Measurements from ENCODE around the gene SOSTDC1.
"Not testable (repeated sequence)": the region's sequence is repeated elsewhere in the genome, so short reads cannot be mapped to it uniquely, and the experiment has no call there.

SOSTDC1 gene

DNA sequence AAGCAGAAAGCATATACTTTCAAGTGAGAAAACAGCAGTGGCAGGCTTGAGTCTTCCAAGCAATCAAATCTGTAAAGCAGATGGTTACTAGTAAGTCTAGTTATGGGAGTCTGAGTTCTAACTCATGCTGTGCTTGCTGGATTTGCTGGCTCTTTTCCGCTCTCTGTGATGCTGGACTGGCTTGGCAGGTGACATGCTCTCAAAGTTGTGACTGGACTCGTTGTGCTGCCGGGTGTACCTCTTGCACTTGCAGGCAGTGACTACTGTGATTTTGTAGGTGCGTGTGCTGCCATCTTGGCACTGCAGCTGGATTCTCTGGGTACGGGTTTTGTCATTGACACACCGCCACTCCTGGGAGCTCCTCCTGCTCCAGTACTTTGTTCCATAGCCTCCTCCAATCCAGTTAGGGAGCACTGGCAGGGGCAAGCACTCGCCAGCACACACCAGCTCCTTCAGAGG lies 3.1 kb downstream of the SOSTDC1 start:
- no peak for DNase-seq

DNA sequence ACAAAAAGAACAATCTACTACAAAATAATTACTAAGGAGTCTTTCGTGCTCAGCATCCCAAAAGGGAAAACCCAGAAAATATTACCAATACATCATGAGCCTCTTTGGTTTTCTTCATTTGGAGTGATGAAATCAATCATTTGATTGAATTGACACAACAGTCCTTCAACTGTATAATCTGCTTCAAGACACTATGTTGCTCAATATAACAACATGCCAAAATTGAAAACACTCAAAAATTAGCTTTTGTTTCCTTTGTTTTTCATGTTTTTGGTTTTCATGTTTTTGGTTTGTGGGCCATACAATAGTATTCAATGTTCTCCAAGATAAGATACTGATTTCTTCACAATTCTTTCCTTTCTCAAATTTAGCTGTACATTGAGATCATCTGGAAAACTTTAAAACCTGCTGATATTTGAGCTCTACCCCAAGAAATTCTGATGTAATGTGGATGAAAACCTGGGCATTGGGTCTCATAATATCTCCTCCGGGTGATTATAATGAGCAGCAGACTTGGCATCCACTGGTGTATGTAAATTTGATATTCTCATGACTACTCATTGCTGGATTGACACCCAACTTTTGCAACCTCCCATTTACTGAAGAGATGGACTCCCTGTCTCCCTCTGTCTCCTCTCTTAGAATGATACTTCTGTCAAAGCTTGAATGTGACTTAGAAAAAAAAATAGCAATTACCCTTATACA lies 4.6 kb downstream of the SOSTDC1 start:
- DNase-seq: no peak

DNA sequence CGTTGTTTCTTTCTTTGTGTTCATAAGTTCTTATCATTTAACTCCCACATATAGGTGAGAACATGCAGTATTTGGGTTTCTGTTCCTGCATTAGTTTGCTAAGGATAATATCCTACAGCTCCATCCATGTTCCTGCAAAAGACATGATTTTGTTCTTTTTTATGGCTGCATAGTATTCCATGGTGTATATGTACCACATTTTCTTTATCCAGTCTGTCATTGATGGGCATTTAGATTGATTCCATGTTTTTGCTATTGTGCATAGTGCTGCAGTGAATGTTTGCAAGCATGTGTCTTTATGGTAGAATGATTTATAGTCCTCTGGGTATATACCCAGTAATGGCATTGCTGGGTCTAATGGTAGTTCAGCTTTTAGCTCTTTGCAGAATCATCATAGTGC lies 9.2 kb downstream of the SOSTDC1 start:
- DNase-seq: not testable (repeated sequence)

DNA sequence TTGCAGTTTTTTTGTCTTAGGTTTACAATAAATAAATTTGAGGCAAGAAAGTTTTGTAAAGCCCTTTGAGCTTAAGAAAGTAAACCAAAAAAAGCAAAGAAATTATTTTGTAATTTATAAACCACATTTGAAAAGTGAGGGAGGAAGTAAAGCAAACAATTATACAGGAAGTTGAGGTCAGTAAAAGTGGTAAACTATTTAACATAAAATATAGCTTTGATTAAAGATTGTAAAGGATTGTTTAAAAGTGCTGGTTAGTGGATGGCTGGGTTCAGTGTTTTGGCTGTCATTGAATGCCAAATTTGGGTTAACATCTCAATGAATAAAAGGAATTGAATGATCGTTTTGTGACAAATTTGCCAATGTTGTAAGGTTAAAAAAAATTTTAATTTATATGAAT lies 9.9 kb downstream of the SOSTDC1 start:
- no peak for DNase-seq

DNA sequence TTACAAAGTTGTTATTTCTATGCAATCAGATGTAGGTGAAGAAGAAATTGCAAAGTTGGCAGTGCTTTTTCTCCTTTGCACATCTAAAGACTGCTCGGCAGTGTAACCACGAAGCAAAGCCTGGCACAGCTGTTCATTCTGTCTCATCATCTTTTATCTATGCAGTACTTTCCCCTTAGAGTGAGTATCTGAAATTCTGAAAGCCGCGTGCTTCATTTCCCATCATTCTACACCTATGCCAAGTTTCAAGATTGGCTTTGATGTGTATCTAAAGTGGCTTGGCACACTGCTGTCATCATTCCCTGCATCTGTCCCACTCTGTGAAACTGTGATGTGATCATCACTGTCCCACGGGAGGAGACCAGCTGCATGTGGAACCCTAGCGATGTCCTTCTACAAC lies 15.2 kb downstream of the SOSTDC1 start:
- no peak for DNase-seq

DNA sequence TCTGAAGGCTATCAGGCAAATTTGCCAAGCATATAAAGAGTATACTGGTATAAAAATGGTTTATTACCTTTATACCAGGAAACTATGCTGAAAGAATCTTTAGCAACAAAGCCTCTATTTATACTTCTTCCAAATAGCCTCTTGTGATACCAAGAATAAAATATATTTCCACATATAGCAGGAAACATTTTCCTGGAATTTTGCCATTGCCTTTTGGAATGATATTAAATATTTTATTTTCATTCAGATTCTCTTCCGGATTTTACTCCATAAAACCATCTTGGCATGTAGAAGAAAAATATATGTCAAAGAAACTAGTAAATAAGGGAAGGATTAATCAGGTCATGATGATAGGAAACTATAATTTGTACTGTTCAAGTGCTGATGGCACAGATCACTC lies 17.7 kb downstream of the SOSTDC1 start:
- no peak for DNase-seq

DNA sequence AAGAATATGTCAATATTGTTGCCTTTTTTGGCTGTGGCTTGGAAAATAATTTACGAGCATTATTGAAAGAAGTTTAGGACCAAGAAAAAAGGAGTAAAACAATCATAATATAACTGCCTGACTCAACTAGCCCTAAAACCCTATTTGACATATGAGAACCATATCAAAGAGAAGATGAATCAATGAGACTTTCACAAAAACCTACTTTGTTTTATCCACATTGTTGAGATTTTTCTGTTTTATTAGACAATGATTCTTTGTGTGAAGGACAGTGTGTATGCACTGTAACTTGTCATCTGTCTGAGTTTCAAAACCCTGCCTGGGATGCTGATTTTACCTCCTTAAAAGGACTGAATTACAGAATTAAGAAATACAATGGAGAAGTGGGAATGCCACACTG lies 19.0 kb downstream of the SOSTDC1 start:
- no peak for DNase-seq

DNA sequence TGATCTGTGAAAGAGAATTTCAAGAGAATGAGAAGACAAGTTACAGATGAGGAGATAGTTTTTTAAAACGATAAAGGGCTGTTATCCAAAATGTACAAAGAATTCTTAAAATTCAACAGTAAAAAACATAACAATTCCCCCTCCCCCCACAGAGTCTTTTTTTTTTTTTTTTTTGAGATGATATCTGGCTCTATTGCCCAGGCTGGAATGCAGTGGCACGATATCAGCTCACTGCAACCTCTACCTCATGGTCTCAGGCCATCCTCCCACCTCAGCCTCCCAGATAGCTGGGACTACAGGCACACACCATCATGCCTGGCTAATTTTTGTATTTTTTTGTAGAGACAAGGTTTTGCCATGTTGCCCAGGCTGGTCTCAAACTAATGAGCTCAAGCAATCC lies 21.7 kb downstream of the SOSTDC1 start:
- DNase-seq: not testable (repeated sequence)

DNA sequence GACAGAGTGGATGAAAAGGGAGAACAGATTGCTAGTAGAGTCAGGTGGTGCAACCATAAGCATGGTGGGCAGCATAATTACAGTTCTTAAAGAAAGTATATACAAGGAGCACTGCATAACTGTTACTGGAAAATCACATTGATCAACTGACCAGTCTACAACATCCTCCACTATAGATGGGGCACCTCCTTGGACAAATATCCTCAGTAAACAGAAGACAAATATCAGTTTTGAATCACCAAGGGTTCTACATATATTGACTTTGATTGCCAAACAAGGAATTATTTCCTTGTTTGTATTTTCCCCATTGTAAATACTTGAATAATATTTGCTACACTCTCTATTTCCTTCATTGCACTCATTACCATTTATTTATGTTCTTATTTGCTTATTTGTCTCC lies 26.6 kb downstream of the SOSTDC1 start:
- DNase-seq: no peak

DNA sequence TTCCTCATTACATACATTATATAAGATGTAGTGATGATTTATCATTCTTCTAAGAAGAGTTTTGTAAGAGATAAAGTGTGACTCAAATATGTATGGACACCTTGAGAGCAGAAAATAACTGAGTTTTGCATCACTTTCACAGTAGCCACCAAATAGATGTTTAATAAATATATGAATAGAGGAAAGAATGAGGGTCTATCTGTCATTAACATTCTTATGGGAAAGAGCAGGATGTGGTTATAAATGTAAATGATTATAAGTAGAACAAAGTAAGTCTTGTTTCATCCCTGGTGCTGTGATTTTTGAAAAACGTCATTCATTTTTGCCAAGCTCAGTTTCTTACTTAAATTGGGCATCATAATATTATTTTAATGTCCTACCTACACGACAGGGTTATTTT lies 29.2 kb downstream of the SOSTDC1 start:
- no peak for DNase-seq

DNA sequence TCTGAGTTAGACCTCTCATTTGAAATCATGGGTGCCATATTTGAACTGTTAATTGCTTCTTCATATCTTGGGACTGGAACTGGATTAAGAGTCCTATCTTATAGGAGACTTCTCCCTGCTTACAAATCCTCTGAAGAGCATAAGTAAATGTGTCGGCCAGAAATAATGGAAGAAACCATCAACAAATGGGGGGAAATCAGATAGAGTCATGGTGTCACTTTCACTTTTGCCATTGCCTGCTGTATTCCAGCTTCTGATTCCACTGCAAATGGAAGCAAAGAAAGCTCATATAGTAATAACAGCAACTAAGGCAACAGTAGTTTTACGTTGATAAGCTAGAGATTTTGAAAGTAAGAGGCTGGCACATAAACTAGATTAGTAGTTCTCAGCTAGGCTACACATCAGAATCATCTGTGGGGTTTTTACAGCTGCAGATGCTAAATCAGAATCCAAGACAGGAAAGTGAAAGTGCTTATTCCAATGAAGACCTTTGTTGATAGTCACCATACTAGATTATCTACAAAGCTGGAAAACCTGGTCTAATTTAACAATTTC lies 31.9 kb downstream of the SOSTDC1 start:
- DNase-seq: no peak

DNA sequence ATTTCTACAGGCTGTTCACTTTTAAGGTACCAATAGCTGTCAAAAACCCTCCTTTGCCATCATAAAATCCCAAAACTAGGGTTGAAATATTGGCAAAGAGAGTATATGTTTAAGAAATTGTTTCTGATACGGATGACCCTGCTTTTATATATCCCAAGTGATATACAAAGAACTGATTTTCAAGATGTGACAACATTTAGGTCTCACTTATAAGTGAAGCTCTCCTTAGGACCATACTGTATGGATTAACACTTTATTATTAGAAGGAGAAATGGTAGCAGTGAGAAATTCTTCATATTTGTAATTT lies 33.2 kb downstream of the SOSTDC1 start:
- no peak for DNase-seq

DNA sequence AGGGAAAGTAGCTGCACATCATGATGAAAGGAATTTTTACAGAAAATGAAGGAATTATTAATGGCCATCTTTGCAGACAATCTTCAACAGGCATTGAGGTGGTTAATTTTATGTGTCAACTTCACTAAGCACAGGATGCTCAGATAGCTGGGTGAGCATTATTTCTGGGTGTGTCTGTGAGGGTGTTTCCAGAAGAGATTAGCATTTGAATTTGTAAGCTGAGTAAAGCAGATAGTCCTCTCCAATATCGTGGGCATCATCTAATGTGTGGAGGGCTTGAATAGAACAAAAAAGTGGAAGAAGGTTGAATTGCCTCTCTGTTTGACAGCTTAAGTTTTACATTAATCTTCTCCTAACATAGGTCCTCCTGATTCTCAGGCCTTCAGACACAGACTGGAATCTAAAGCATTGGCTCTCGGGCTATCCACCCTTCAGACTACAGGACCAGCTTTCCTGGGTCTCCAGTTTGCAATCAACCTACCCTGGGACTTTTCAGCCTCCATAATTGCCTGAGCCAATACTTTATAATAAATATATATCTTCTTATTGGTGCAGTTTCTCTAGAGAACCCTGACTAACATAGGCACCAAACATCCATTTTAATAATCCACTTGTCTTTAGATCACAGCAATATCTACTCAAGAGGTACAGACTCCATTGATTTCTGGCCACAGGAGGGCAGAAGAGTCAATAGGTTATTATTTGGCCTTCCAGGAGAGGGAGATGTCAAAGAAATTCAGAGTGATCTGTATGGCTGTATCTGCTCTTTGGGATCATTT lies 33.7 kb downstream of the SOSTDC1 start:
- peak in 14 of 51 donors; percentile 1 to 72 (median 14) for DNase-seq

DNA sequence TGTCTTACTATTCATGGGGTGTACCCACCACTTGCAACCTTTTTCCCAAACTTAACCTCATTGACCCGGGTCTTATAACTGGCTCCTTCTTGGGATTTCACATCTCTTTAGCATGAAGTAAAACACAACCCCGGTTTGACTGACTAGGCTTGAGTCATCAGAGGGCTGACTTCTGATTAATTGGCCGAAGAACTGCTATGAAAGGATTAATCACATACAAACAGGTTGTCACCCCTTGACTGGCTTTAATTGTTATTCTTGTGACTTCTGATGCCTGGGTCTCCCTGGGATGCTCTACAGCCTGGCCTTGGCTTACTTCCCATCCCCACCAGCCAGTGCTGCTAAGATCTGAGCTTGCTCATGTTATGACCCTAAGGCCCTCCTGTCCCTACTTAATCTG lies 35.4 kb downstream of the SOSTDC1 start:
- DNase-seq: no peak

DNA sequence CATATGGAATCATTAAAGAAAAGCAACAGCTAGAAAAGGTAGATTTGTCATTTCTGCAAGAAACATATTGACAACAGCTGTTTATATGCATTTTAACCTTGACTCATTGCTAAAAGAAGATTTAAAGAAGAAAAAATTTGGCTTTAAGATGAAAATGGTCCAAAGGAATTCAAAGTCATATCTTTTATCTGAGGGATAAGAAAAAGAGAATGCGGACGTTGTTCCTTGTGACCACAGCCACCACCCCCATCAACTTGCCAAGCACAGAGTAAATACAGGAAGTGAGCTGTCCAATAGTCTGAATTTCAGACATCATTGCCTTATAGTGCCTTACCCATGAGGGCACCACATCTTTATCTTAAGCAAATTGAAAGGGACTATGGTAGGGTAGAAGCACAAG lies 36.9 kb downstream of the SOSTDC1 start:
- no peak for DNase-seq

DNA sequence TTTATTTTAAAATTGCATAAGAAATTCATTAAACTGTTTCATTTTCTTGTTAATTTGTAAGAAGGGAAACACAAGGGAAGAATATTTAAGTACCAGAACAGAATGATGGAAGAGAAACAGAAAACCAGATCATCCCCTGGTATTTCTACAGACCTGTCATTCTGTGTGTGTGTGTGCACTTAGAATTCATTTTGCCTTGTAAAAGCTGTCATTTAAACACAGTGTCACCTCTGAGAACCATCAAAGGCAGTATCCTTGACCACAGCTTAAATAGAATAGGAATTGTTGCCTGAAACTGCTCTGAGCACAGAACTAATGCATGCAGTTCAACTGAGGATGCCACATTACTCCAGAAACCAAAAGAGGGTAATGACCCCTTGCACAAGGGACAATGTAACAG lies 37.4 kb downstream of the SOSTDC1 start:
- DNase-seq: no peak

DNA sequence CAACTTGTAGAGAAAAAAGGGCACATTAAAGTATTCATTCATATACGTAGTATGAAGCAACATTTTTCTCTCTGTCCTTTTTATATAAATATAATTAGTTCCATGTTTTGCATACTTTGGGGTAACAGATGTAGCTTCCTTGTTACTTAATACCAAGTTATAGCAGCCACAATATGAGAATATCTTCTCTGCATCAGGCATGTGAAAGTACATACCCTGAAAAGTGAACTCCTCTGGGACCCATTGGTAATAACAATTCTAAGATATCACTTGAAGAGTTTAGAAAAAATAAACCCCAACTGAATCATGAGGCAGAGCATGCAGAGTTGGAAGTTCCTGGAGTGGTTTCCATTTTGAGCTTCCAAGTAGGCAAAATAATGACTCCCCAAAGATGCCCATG lies 41.8 kb downstream of the SOSTDC1 start:
- DNase-seq: no peak

DNA sequence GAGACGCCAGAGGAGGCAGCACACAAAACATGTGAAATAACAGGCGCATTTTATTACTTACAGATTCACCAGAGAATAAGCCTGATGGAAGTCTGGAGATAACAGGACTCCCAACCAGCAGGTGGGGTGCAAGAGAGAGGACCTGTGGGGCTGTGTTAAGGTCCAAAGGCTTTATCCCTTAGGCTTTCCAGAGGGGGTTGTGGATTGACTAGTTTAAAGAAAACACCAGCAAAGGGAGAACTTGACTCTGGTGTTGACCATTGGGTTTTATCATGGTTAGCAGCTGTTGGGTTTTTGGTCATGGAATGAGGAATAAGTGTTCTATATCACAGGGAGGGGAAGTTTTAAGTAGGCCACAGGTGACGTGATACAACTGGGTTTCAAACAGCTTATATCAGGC lies 42.6 kb downstream of the SOSTDC1 start:
- DNase-seq: no peak

DNA sequence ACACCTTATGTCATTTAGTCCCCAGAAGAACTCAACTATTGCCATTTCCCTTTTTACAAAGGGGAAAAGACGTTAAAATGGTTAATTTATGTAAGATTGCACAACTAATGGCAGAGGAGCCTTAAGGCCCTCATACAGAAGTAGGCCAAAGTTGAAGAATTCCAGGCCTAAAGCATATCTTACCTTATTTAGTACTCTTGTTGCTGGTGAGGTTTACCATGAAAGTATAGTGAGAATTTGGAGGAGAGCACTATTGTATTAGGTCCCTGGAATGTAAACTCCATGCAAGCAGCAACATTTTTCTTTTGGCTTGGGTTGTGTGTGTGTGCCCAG lies 43.5 kb downstream of the SOSTDC1 start:
- no peak for DNase-seq

DNA sequence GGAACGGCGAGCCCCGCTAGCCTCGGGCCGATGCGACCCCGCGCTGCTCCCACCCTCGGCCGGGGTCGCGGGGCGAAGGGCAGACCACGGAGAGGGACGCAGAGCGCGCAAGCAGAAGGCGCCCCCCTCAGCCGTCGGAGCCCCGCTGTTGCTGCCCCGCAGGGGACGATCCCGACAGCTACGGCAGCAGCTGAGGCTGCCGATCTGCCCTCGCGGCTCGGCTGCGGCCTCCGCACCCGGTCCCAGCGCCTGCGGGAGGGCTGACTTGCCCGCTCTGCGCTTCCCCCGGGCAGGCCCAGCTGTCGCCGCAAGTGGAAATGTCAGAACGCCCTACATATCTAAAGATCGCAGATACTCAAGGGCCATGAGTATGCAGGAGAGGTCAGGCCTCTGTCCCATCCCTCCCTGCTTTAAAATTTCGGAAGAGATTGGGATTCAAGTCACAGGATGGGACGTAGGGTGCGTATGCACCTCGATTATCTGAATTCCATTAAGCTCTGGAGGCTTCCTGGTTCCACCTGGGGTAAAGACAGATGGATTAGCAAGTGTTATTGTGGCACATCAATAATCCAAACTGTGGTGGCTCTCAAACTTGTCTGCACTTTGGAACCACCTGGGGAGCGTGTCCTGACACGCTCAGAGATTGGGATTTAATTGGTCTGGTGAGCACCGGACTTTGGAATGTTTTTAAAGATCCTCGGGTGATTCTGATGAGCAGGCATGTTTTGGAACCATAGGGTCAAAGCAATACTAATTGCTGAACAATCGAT lies 44.0 kb downstream of the SOSTDC1 start, which contains the start of gene CRPPA:
CRPPA (minus strand) TSS at position 206 of the 770 bp plus-strand sequence. CDS start 216 bp downstream, outside the sequence.
- peak in 32 of 51 donors; percentile 11 to 80 (median 56) for DNase-seq

DNA sequence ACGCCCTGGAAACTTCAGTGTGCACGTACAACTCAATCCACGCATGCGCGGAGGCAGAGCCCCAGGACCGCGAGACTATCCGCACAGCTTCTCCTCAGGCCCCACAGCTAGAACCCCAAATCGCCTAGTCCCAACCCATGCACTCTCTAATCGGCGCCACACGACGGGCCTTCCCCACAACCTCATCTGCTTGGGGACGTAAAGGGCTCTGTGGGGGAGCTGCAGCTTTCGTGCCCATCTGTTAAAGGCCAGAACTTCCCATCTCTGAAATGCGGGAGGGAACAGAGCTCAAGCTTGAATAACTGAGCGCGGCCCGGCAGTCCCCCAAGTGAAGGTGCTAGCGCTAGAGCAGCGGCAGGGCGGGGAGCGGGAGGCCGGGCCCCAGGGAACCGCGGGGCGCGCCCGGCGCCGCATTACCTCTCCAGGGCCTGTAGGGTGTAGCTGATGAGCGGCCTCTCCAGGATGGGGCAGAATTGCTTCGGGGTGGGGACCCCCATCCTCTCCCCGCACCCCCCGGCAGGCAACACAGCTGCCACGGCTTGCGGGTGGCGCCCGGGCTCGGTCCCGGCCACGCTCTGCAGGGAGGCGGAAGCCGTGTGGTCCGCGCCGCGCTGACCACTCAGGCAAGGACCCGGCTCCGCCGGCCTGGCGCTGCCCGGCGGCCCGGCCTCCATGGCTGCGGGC lies 44.7 kb downstream of the SOSTDC1 start:
- peak in 50 of 51 donors; percentile 28 to 95 (median 76) for DNase-seq

DNA sequence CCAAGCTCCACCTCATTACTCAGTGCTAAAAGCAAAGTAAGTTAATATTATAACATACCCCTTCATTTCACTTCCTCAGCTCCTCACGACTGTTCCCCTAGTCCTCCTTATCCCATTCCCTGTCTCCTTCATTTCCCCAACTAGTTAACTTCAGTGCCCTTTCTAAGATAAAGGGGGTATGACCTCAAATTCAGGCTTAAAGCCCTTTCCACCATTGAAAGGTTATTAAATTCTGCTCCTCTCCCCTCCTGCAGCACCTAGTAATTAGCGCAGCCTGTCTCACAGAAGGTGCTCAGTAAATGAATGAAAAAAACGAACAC lies 45.2 kb downstream of the SOSTDC1 start:
- no peak for DNase-seq
